Measurements from ENCODE around the gene RPS27L.

DNA sequence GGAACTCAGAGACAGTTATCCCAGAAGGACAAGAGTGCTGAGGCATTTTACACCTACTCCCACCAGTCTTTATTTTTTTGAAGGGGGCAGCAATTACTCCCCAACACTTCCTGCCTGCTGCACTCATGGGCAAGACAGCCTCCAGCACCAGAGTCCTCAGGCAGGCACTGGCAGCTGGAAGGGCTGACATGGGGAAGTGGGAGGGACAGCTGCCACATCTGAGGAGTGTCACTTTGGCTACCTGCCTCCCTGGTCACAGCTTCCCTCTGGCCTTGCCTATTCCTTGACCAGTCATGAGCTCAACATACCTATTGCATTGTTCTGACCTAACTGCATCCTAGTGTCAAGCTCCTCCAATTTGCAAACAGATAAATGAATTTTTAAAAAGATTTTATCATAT is 45.8 kb downstream of the RPS27L start:
- TF ChIP-seq, protein P1, sequence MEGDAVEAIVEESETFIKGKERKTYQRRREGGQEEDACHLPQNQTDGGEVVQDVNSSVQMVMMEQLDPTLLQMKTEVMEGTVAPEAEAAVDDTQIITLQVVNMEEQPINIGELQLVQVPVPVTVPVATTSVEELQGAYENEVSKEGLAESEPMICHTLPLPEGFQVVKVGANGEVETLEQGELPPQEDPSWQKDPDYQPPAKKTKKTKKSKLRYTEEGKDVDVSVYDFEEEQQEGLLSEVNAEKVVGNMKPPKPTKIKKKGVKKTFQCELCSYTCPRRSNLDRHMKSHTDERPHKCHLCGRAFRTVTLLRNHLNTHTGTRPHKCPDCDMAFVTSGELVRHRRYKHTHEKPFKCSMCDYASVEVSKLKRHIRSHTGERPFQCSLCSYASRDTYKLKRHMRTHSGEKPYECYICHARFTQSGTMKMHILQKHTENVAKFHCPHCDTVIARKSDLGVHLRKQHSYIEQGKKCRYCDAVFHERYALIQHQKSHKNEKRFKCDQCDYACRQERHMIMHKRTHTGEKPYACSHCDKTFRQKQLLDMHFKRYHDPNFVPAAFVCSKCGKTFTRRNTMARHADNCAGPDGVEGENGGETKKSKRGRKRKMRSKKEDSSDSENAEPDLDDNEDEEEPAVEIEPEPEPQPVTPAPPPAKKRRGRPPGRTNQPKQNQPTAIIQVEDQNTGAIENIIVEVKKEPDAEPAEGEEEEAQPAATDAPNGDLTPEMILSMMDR (IDR thresholded peaks at IDR 0.05): no peak
- TF ChIP-seq POLR2A (IDR thresholded peaks at IDR 0.05): no peak

Data from esophagus squamous epithelium (tissue), 4 donors.